HG02973 (cell line): ENCODE results near the gene CTNNBL1.
A peak's percentile ranks its signal among the peaks of the same experiment; 100 is the strongest.

ENCODE experiments used
- ATAC-seq: cut with Tn5 transposase; IDR thresholded peaks from one replicate; pipeline ENCODE4 v1.9.1; 2021; ENCODE audit warnings: moderate library complexity; ENCODE audit not compliant: unreplicated experiment

Gene CTNNBL1

GRCh38 chr20:37774156-37774555 is 80.3 kb downstream of the CTNNBL1 start:
- no peak for ATAC-seq

- no peak for ATAC-seq
These were observed 81.4 kb downstream of the CTNNBL1 start for GRCh38 chr20:37775200-37775599.

GRCh38 chr20:37776049-37776448 is 82.2 kb downstream of the CTNNBL1 start:
- no peak for ATAC-seq

GRCh38 chr20:37776526-37776925 is 82.7 kb downstream of the CTNNBL1 start:
- ATAC-seq: no peak

GRCh38 chr20:37777012-37777950 is 83.5 kb downstream of the CTNNBL1 start:
- ATAC-seq: no peak

GRCh38 chr20:37777988-37778659 is 84.3 kb downstream of the CTNNBL1 start:
- ATAC-seq: no peak

GRCh38 chr20:37781626-37782025 is 87.8 kb downstream of the CTNNBL1 start:
- no peak for ATAC-seq

- no peak for ATAC-seq
These were observed 92.2 kb downstream of the CTNNBL1 start for GRCh38 chr20:37786043-37786442.

GRCh38 chr20:37789408-37789807 is 95.6 kb downstream of the CTNNBL1 start:
- ATAC-seq: no peak

- no peak for ATAC-seq
These were observed 97.1 kb downstream of the CTNNBL1 start for GRCh38 chr20:37790900-37791299.

- ATAC-seq: no peak
These were observed 102.3 kb downstream of the CTNNBL1 start for GRCh38 chr20:37796121-37796520.

GRCh38 chr20:37796733-37797132 is 102.9 kb downstream of the CTNNBL1 start:
- ATAC-seq: no peak

GRCh38 chr20:37797669-37798175 is 103.9 kb downstream of the CTNNBL1 start:
- ATAC-seq: no peak

- ATAC-seq: no peak
These were observed 104.5 kb downstream of the CTNNBL1 start for GRCh38 chr20:37798312-37798711.

GRCh38 chr20:37800618-37801017 is 106.8 kb downstream of the CTNNBL1 start:
- no peak for ATAC-seq

- no peak for ATAC-seq
These were observed 108.1 kb downstream of the CTNNBL1 start for GRCh38 chr20:37801921-37802320.

- peak; percentile 55 for ATAC-seq
These were observed 109.8 kb downstream of the CTNNBL1 start for GRCh38 chr20:37803438-37804307.

- peak; percentile 55 for ATAC-seq
These were observed 111.0 kb downstream of the CTNNBL1 start for GRCh38 chr20:37804584-37805566.

GRCh38 chr20:37807471-37808232 is 113.8 kb downstream of the CTNNBL1 start:
- no peak for ATAC-seq
